Tibial nerve (tissue), 4 donors: ENCODE results near the gene SHD.

Experiments used
- EP300 ChIP-seq, 2 donors: sonication (generic); formaldehyde crosslinking; IDR thresholded peaks; one replicate each; pipeline ENCODE4 v1.6.1; 2017; ENCODE audit warnings: antibody characterized with exemption in 2 of 2, mild to moderate bottlenecking in 1 of 2
- TF ChIP-seq, protein P1 (sequence below), 5 experiments: fragments of 200-600 bp in 3 of 5; fragments of 450-650 bp in 2 of 5; sonication (generic) in 3 of 5; IDR thresholded peaks; one replicate each; pipeline ENCODE4 v1.5.1; 2016 to 2019; ENCODE audit warnings: antibody characterized with exemption in 5 of 5, mild to moderate bottlenecking in 3 of 5, moderate library complexity in 2 of 5

- TF ChIP-seq EP300 (IDR thresholded peaks at IDR 0.05), result no peak
- TF ChIP-seq, protein P1, sequence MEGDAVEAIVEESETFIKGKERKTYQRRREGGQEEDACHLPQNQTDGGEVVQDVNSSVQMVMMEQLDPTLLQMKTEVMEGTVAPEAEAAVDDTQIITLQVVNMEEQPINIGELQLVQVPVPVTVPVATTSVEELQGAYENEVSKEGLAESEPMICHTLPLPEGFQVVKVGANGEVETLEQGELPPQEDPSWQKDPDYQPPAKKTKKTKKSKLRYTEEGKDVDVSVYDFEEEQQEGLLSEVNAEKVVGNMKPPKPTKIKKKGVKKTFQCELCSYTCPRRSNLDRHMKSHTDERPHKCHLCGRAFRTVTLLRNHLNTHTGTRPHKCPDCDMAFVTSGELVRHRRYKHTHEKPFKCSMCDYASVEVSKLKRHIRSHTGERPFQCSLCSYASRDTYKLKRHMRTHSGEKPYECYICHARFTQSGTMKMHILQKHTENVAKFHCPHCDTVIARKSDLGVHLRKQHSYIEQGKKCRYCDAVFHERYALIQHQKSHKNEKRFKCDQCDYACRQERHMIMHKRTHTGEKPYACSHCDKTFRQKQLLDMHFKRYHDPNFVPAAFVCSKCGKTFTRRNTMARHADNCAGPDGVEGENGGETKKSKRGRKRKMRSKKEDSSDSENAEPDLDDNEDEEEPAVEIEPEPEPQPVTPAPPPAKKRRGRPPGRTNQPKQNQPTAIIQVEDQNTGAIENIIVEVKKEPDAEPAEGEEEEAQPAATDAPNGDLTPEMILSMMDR (IDR thresholded peaks at IDR 0.05), result no peak
Measured at GRCh38 chr19:4238831-4239230, 40.2 kb upstream of the SHD start.
